Brain microvascular endothelial cell (primary cell): Measurements from ENCODE around the gene DIABLO.

Experiments
- DNase-seq: peaks from one replicate; pipeline ENCODE4 v3.0.0-alpha.2; 2020
- H3K27ac ChIP-seq: fragments of 250-450 bp; sonication (Bioruptor Pico); 2 replicates; pipeline ENCODE4 v1.5.1; 2020; ENCODE audit warnings: mild to moderate bottlenecking, moderate library complexity
- H3K27me3 ChIP-seq: fragments of 250-450 bp; sonication (Bioruptor Pico); replicated peaks from 2 replicates; pipeline ENCODE4 v1.5.1; 2020; ENCODE audit warnings: mild to moderate bottlenecking
- H3K36me3 ChIP-seq: fragments of 250-450 bp; sonication (Bioruptor Pico); replicated peaks from 2 replicates; pipeline ENCODE4 v1.5.1; 2020; ENCODE audit warnings: mild to moderate bottlenecking
- H3K4me3 ChIP-seq: 2 replicates; pipeline ENCODE4 v1.5.1; 2011; ENCODE audit warnings: low read depth, mild to moderate bottlenecking, control low read depth, low read length, moderate library complexity
- in situ Hi-C: cut with HindIII; loops from 2 replicates; pipeline ENCODE4 v1.10.0; 2017; ENCODE audit warnings: low sequenced_read_pairs, low pct_ligation_motif_present
- TF ChIP-seq, protein P1 (sequence below): IDR thresholded peaks from 2 replicates; pipeline ENCODE4 v1.5.1; 2011; ENCODE audit warnings: low read depth, mild to moderate bottlenecking, moderate library complexity, low read length, control low read depth, inconsistent platforms; ENCODE audit errors: missing control alignments

The DIABLO gene

DNA sequence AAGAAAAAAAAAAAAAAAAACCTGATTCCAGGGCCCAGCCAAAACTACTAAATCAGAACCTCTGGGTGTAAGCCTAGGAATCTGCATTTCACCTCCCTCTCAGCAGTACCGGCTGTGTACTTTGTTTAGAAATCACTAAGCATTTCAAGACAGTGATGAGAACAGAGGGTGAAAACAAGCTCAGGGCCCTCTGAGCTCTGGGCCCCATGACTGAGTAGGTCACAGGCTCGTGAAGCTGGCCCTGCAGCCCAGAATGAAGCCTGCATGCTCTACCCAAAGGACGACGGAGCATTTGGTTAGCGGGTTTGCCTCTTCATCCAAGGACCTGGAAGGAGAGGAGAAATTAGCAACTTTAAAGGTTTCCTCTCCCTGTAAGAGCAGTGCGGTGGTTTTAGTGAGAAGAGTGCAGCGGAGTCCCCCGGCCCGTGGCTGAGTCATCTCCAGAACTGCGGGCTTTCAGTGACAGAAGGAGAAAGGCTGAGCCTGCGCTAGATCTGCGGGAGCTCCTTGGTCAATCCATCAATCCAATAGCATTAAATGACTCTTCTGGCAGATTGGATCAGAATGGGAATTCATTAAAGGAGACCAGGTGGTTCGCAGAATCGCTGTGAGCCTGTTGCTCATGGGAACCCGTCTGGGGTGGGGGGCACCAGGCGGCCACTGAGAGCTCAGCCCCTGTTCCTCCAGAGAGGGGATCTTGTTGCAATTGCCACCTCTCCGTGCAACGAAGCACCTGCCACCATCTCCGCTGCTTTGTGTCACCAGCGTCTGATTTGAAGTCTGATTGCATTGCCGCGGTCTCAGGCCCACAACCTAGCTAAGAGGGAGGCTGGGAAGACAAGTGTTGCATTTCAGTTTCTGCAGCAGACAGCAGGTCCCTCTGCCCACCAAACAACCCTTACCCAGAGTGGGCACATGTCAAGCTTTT is 59.2 kb downstream of the DIABLO start:
- no peaks in the 10 kb centered on the region for H3K36me3 ChIP-seq
- in situ Hi-C loops: no loop called here
- no peak overlapping the region for H3K27ac ChIP-seq
- no peak for DNase-seq
- H3K4me3 ChIP-seq: no peak overlapping the region
- TF ChIP-seq, protein P1, sequence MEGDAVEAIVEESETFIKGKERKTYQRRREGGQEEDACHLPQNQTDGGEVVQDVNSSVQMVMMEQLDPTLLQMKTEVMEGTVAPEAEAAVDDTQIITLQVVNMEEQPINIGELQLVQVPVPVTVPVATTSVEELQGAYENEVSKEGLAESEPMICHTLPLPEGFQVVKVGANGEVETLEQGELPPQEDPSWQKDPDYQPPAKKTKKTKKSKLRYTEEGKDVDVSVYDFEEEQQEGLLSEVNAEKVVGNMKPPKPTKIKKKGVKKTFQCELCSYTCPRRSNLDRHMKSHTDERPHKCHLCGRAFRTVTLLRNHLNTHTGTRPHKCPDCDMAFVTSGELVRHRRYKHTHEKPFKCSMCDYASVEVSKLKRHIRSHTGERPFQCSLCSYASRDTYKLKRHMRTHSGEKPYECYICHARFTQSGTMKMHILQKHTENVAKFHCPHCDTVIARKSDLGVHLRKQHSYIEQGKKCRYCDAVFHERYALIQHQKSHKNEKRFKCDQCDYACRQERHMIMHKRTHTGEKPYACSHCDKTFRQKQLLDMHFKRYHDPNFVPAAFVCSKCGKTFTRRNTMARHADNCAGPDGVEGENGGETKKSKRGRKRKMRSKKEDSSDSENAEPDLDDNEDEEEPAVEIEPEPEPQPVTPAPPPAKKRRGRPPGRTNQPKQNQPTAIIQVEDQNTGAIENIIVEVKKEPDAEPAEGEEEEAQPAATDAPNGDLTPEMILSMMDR: no peak
- no peaks in the 10 kb centered on the region for H3K27me3 ChIP-seq

DNA sequence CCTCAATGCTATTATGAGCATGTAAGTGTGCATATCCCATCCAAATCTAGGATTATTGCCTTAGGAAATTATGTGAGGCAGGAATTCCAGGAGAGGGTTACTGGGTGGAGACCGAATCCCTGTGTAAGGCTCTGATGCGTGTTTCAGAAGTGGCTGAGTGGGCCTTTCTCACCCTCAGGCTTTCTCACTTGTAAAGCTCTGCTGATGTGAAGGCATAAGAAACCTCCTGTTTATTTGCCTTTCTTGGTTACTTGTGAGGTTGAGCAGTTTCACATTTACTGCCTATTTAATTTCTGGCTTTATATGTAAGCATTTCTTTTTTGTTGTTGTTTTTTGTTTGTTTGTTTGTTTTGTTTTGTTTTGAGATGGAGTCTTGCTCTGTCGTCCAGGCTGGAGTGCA is 62.9 kb downstream of the DIABLO start:
- Histone ChIP-seq H3K27ac (no peak overlapping the region), H3K27me3 (no peaks in the 10 kb centered on the region), H3K36me3 (no peaks in the 10 kb centered on the region), H3K4me3 (no peak overlapping the region)
- no peak for DNase-seq
- in situ Hi-C loops: no loop called here
- TF ChIP-seq, protein P1: no peak

DNA sequence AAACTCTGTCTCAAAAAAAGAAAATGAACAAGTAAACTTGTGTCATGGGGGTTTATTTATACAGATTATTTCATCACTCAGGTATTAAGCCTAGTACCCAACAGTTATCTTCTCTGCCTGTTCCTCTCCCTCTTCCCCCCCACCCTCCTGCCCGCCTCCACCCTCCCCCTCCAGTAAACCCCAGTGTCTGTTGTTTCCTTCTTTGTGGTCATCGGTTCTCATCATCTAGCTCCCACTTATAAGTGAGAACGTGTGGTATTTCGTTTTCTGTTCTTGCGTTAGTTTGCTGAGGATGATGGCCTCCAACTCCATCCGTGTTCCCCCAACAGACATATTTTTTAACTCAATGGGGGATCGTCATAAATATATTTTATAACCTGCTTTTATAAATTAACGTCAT is 64.2 kb downstream of the DIABLO start:
- Histone ChIP-seq H3K27ac (no peak overlapping the region), H3K27me3 (no peaks in the 10 kb centered on the region)

GRCh38 chr12:122160761-122161160 is 65.1 kb downstream of the DIABLO start:
- H3K4me3 ChIP-seq: no peak overlapping the region
- in situ Hi-C loops: no loop called here
- H3K36me3 ChIP-seq: no peaks in the 10 kb centered on the region
- TF ChIP-seq, protein P1: no peak
- no peaks in the 10 kb centered on the region for H3K27me3 ChIP-seq
- DNase-seq: no peak
- H3K27ac ChIP-seq: no peak overlapping the region

More for the DNA sequence above, 64.2 kb downstream of the DIABLO start:
- in situ Hi-C loops: no loop called here
- H3K36me3 ChIP-seq: no peaks in the 10 kb centered on the region
- no peak overlapping the region for H3K4me3 ChIP-seq
- DNase-seq: no peak
- TF ChIP-seq, protein P1: no peak

DNA sequence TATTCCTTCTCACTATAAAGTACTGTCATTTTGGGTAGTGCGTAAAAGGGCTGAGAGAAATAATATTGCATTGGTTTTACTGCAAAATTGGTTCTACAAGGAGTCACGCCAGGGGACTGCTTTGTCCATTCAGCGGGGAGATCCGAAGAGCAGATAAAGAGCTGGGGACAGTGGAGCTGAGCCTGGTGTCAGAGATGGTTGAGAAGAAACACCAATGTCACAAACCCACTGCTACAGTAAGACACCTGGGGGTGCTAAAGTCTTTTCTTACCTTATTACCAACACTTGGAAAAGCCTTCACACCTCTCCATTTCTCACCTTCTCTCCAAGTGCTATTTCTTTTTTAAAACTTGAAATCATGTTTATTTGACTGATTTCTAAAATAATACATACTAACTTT is 66.0 kb downstream of the DIABLO start:
- in situ Hi-C loops: no loop called here
- no peak for DNase-seq
- no peak overlapping the region for H3K27ac ChIP-seq
- TF ChIP-seq, protein P1: peak; percentile 13
- H3K36me3 ChIP-seq: no peaks in the 10 kb centered on the region
- no peak overlapping the region for H3K4me3 ChIP-seq
- no peaks in the 10 kb centered on the region for H3K27me3 ChIP-seq

DNA sequence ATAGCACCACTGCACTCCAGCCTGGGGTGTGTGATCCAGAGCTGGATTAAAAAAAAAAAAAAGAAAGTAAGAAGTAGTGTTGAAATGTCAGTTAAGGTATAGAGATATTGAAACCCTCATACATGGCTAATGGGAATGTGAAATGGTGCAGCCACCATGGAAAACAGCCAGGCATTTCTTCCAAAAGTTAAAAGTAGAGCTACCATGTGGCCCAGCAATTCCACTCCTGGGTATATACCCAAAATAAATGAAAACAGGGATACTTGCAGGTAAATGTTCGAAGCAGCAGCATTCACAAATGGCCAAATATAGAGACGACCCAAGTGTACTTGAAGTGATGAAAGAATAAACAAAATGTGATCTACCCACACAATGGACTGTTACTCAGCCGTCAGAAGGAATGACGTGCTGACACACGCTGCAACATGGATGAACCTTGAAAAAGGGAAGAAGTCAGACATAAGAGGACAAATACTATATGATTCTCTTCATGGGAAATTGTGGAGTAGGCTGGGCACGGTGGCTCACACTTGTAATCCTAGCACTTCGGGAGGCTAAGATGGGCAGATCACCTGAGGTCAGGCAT is 67.1 kb downstream of the DIABLO start:
- no peak for DNase-seq
- Histone ChIP-seq H3K27me3 (no peaks in the 10 kb centered on the region), H3K36me3 (no peaks in the 10 kb centered on the region), H3K27ac (no peak overlapping the region), H3K4me3 (no peak overlapping the region)
- in situ Hi-C loops: no loop called here
- TF ChIP-seq, protein P1: no peak
